ENCODE measurements around the gene B4GALNT2.

The B4GALNT2 gene

DNA sequence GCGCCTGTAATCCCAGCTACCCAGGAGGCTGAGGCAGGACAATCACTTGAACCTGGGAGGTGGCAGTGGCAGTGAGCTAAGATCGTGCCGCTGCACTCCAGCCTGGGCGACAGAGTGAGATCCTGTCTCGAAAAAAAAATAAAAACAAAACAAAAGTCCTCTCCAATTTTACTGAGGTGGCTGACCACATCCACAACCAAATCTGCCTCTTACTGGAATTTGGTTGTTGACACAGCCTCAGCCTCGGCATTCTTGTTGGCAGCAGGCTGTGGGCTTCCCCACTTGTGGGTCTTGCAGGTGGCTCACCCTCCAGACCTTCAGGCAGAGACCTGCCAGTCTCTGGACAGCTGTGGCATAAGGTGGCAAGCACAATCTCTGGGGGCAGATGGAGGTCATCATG lies 15.6 kb downstream of the B4GALNT2 start:
- no peaks in the 10 kb centered on the region for H4K20me1 ChIP-seq (ENCODE audit: insufficient read depth, low read length)
- no peaks in the 10 kb centered on the region for H3K36me3 ChIP-seq (ENCODE audit: insufficient read depth, low read length)
- H3K27ac ChIP-seq (ENCODE audit: low read length), result no peak overlapping the region
- no peaks in the 10 kb centered on the region for H3K9me3 ChIP-seq (ENCODE audit: insufficient read depth, low read length, severe bottlenecking)
- H3K4me1 ChIP-seq (ENCODE audit: insufficient read depth, low read length), result no peaks in the 10 kb centered on the region
- ATAC-seq (ENCODE audit: insufficient read depth, low read depth) (no peak), DNase-seq (no peak)
- H3K79me2 ChIP-seq (ENCODE audit: insufficient read depth, low read length), result no peaks in the 10 kb centered on the region
- H2AFZ ChIP-seq (ENCODE audit: low read depth, low read length), result no peak overlapping the region
- H3K27me3 ChIP-seq (ENCODE audit: insufficient read depth, low read length, poor library complexity), result no peaks in the 10 kb centered on the region
- H3K9ac ChIP-seq (ENCODE audit: low read depth, low read length), result no peak overlapping the region
- no peak overlapping the region for H3K4me3 ChIP-seq (ENCODE audit: low read depth in 1 of 2, low read length in 2 of 2)
- H3K4me2 ChIP-seq (ENCODE audit: insufficient read depth, low read length), result no peak overlapping the region
- TF ChIP-seq CTCF (IDR thresholded peaks at IDR 0.05; ENCODE audit: borderline replicate concordance, extremely low read depth, low read length, poor library complexity, severe bottlenecking) (no peak), EZH2 (IDR thresholded peaks at IDR 0.05; ENCODE audit: borderline replicate concordance, low read depth, low read length, severe bottlenecking) (no peak)

DNA sequence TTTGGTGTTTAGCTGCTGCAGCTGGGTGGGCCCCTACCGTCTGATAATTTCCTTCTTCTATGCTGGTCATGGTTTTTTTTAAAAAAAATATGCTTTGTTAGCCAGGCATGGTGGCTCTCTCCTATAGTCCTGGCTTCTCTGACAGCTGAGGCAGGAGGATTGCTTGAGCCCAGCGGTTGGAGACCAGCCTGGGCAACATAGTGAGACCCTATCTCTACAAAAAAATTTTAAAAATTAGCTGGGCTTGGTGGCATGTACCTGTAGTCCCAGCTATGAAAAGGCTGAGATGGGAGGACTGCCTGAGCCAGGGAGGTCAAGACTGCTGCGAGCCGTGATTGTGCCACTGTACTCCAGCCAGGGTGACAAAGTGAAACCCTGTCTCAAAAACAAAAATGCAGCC lies 19.4 kb downstream of the B4GALNT2 start:
- Histone ChIP-seq H3K9me3 (ENCODE audit: insufficient read depth, low read length, severe bottlenecking) (no peaks in the 10 kb centered on the region), H2AFZ (ENCODE audit: low read depth, low read length) (no peak overlapping the region), H3K4me3 (ENCODE audit: low read depth in 1 of 2, low read length in 2 of 2) (no peak overlapping the region), H3K79me2 (ENCODE audit: insufficient read depth, low read length) (no peaks in the 10 kb centered on the region), H3K36me3 (ENCODE audit: insufficient read depth, low read length) (no peaks in the 10 kb centered on the region), H3K4me1 (ENCODE audit: insufficient read depth, low read length) (no peaks in the 10 kb centered on the region), H3K4me2 (ENCODE audit: insufficient read depth, low read length) (no peak overlapping the region), H3K9ac (ENCODE audit: low read depth, low read length) (no peak overlapping the region), H3K27me3 (ENCODE audit: insufficient read depth, low read length, poor library complexity) (peaks cover 6% of the 10 kb centered on the region), H4K20me1 (ENCODE audit: insufficient read depth, low read length) (no peaks in the 10 kb centered on the region), H3K27ac (ENCODE audit: low read length) (no peak overlapping the region)
- DNase-seq, result no peak
- ATAC-seq (ENCODE audit: insufficient read depth, low read depth), result no peak
- no peak for TF ChIP-seq EZH2 (IDR thresholded peaks at IDR 0.05; ENCODE audit: borderline replicate concordance, low read depth, low read length, severe bottlenecking)
- no peak for TF ChIP-seq CTCF (IDR thresholded peaks at IDR 0.05; ENCODE audit: borderline replicate concordance, extremely low read depth, low read length, poor library complexity, severe bottlenecking)

GRCh38 chr17:49156256-49156655 lies 23.7 kb downstream of the B4GALNT2 start:
- no peaks in the 10 kb centered on the region for H3K79me2 ChIP-seq (ENCODE audit: insufficient read depth, low read length)
- ATAC-seq (ENCODE audit: insufficient read depth, low read depth) (no peak), DNase-seq (no peak)
- no peaks in the 10 kb centered on the region for H3K9me3 ChIP-seq (ENCODE audit: insufficient read depth, low read length, severe bottlenecking)
- no peak overlapping the region for H3K4me3 ChIP-seq (ENCODE audit: low read depth in 1 of 2, low read length in 2 of 2)
- no peaks in the 10 kb centered on the region for H3K36me3 ChIP-seq (ENCODE audit: insufficient read depth, low read length)
- H3K27me3 ChIP-seq (ENCODE audit: insufficient read depth, low read length, poor library complexity), result peaks cover 17% of the 10 kb centered on the region
- TF ChIP-seq CTCF (IDR thresholded peaks at IDR 0.05; ENCODE audit: borderline replicate concordance, extremely low read depth, low read length, poor library complexity, severe bottlenecking) (no peak), EZH2 (IDR thresholded peaks at IDR 0.05; ENCODE audit: borderline replicate concordance, low read depth, low read length, severe bottlenecking) (no peak)
- H3K4me1 ChIP-seq (ENCODE audit: insufficient read depth, low read length), result no peaks in the 10 kb centered on the region
- H3K4me2 ChIP-seq (ENCODE audit: insufficient read depth, low read length), result no peak overlapping the region
- H4K20me1 ChIP-seq (ENCODE audit: insufficient read depth, low read length), result no peaks in the 10 kb centered on the region
- H3K9ac ChIP-seq (ENCODE audit: low read depth, low read length), result no peak overlapping the region
- H2AFZ ChIP-seq (ENCODE audit: low read depth, low read length), result no peak overlapping the region
- no peak overlapping the region for H3K27ac ChIP-seq (ENCODE audit: low read length)

DNA sequence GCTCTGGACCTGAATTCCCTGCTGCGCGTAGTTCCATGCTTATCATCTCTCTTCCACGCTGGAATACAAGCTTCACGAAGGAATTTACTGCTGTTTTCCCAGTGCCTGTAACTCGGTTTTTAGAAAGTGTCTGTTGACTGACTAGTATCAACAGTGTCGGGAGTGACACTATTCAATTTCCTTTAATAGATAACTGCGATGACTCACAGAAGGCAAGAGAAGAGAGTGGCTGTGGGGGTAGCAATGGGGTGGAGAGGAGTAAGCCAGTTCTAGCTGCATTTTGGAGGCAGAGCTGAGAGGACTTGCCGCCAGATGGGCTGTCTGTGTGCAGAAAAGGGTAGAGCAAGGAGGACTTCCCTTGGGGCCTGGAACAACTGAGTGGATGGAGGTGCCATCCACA lies 25.2 kb downstream of the B4GALNT2 start:
- Histone ChIP-seq H3K4me2 (ENCODE audit: insufficient read depth, low read length) (no peak overlapping the region), H3K4me3 (ENCODE audit: low read depth in 1 of 2, low read length in 2 of 2) (no peak overlapping the region), H3K79me2 (ENCODE audit: insufficient read depth, low read length) (no peaks in the 10 kb centered on the region), H3K4me1 (ENCODE audit: insufficient read depth, low read length) (no peaks in the 10 kb centered on the region), H3K36me3 (ENCODE audit: insufficient read depth, low read length) (no peaks in the 10 kb centered on the region), H2AFZ (ENCODE audit: low read depth, low read length) (no peak overlapping the region), H3K27me3 (ENCODE audit: insufficient read depth, low read length, poor library complexity) (peaks cover 17% of the 10 kb centered on the region), H3K9ac (ENCODE audit: low read depth, low read length) (no peak overlapping the region), H4K20me1 (ENCODE audit: insufficient read depth, low read length) (no peaks in the 10 kb centered on the region), H3K9me3 (ENCODE audit: insufficient read depth, low read length, severe bottlenecking) (no peaks in the 10 kb centered on the region), H3K27ac (ENCODE audit: low read length) (no peak overlapping the region)
- DNase-seq (no peak), ATAC-seq (ENCODE audit: insufficient read depth, low read depth) (no peak)
- TF ChIP-seq EZH2 (IDR thresholded peaks at IDR 0.05; ENCODE audit: borderline replicate concordance, low read depth, low read length, severe bottlenecking) (no peak), CTCF (IDR thresholded peaks at IDR 0.05; ENCODE audit: borderline replicate concordance, extremely low read depth, low read length, poor library complexity, severe bottlenecking) (no peak)

Data from DND-41 (cell line).